KMS-11 (cell line): ENCODE results near the gene IGFBPL1.

Source experiments
- H2AFZ ChIP-seq: fragments of 200-600 bp; sonication (generic); 2 replicates; pipeline ENCODE4 v1.6.1; 2016; ENCODE audit warnings: antibody characterized with exemption, mixed run types, low read depth
- H3K27ac ChIP-seq: fragments of 200-600 bp; sonication (generic); 2 replicates; pipeline ENCODE4 v1.6.1; 2016; ENCODE audit warnings: mild to moderate bottlenecking, mixed run types
- H3K27me3 ChIP-seq: fragments of 200-600 bp; sonication (generic); 2 replicates; pipeline ENCODE4 v1.6.1; 2017; ENCODE audit warnings: mild to moderate bottlenecking, low read depth, mixed run types, moderate library complexity; ENCODE audit not compliant: insufficient read depth
- H3K36me3 ChIP-seq: fragments of 200-600 bp; sonication (generic); 2 replicates; pipeline ENCODE4 v1.6.1; 2017; ENCODE audit warnings: mild to moderate bottlenecking, mixed run types; ENCODE audit not compliant: insufficient read depth
- H3K4me1 ChIP-seq: fragments of 200-600 bp; sonication (generic); 2 replicates; pipeline ENCODE4 v1.6.1; 2016; ENCODE audit warnings: mild to moderate bottlenecking, low read depth, mixed run types; ENCODE audit not compliant: poor library complexity, severe bottlenecking
- H3K4me2 ChIP-seq: fragments of 200-600 bp; sonication (generic); 2 replicates; pipeline ENCODE4 v1.7.0; 2016; ENCODE audit warnings: mild to moderate bottlenecking, mixed run types
- H3K4me3 ChIP-seq: fragments of 200-600 bp; sonication (generic); IDR thresholded peaks from 2 replicates; pipeline ENCODE4 v1.6.1; 2017; ENCODE audit warnings: low read depth, low read length, mixed read lengths; ENCODE audit not compliant: insufficient read depth
- H3K79me2 ChIP-seq: fragments of 200-600 bp; sonication (generic); 2 replicates; pipeline ENCODE4 v1.6.1; 2016; ENCODE audit warnings: low read depth, mixed run types; ENCODE audit not compliant: insufficient read depth
- H3K9ac ChIP-seq: fragments of 200-600 bp; sonication (generic); 2 replicates; pipeline ENCODE4 v1.6.1; 2016; ENCODE audit warnings: mild to moderate bottlenecking, mixed run types
- H4K20me1 ChIP-seq: fragments of 200-600 bp; sonication (generic); 2 replicates; pipeline ENCODE4 v1.6.1; 2016; ENCODE audit warnings: mild to moderate bottlenecking, mixed run types; ENCODE audit not compliant: insufficient read depth
- TF ChIP-seq, protein P1 (sequence below): fragments of 200-600 bp; sonication (generic); conservative IDR thresholded peaks from 2 replicates; pipeline ENCODE4 v1.6.1; 2017; ENCODE audit warnings: low read depth, mild to moderate bottlenecking, antibody characterized with exemption, low read length, moderate library complexity, mixed read lengths

The IGFBPL1 gene

DNA sequence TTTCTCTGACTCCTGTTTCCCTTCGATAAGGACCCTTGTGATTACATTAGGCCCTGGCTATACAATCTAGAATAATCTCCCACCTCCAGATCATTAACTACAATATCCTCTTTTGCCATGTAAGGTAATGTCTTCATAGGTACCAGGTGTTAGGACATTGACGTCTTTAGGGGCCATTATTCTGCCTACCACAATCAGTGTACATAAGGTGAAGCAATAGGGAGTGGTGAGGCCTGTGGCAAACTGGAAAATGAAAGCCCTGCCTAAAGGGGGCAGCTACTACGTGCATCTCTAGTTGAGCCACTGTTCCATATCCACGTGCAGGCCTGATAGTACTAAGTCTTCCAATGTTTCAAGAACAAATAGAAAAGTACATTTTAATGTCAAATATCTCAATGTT lies 36.5 kb downstream of the IGFBPL1 start:
- Histone ChIP-seq H3K36me3 (no peaks in the 10 kb centered on the region), H2AFZ (no peak overlapping the region)

DNA sequence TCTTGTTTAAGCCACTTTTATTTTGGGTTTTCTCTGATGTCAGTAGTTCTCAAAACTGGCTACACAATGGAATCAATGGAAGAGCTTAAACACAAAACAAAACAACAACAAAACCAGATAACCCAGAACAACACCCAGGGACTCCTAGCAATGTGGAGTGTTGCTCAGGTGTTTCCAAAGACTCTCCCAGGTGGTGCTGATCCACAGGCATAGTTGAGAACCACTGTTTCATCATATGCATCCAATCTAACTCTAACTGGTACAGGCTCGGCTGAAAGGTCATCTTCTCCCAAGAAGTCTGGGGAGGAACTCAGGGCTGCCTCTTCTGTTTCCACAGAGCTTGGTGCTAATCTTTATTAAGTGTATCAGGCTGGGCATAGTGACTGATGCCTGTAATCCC lies 37.2 kb downstream of the IGFBPL1 start:
- no peaks in the 10 kb centered on the region for H4K20me1 ChIP-seq
- no peaks in the 10 kb centered on the region for H3K79me2 ChIP-seq
- no peaks in the 10 kb centered on the region for H3K27me3 ChIP-seq
- H3K36me3 ChIP-seq = no peaks in the 10 kb centered on the region
- no peak overlapping the region for H3K4me3 ChIP-seq
- no peak overlapping the region for H3K9ac ChIP-seq
- H2AFZ ChIP-seq = no peak overlapping the region
- TF ChIP-seq, protein P1, sequence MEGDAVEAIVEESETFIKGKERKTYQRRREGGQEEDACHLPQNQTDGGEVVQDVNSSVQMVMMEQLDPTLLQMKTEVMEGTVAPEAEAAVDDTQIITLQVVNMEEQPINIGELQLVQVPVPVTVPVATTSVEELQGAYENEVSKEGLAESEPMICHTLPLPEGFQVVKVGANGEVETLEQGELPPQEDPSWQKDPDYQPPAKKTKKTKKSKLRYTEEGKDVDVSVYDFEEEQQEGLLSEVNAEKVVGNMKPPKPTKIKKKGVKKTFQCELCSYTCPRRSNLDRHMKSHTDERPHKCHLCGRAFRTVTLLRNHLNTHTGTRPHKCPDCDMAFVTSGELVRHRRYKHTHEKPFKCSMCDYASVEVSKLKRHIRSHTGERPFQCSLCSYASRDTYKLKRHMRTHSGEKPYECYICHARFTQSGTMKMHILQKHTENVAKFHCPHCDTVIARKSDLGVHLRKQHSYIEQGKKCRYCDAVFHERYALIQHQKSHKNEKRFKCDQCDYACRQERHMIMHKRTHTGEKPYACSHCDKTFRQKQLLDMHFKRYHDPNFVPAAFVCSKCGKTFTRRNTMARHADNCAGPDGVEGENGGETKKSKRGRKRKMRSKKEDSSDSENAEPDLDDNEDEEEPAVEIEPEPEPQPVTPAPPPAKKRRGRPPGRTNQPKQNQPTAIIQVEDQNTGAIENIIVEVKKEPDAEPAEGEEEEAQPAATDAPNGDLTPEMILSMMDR = no peak
- H3K4me1 ChIP-seq = no peaks in the 10 kb centered on the region
- no peak overlapping the region for H3K4me2 ChIP-seq
- H3K27ac ChIP-seq = no peak overlapping the region

More for the DNA sequence above, 36.5 kb downstream of the IGFBPL1 start:
- no peak overlapping the region for H3K27ac ChIP-seq
- H4K20me1 ChIP-seq = no peaks in the 10 kb centered on the region
- no peak overlapping the region for H3K9ac ChIP-seq
- H3K4me2 ChIP-seq = no peak overlapping the region
- H3K4me1 ChIP-seq = no peaks in the 10 kb centered on the region
- no peaks in the 10 kb centered on the region; the same call in 1 of the 2 replicates for H3K79me2 ChIP-seq
- no peaks in the 10 kb centered on the region for H3K27me3 ChIP-seq
- TF ChIP-seq, protein P1 = no peak
- no peak overlapping the region for H3K4me3 ChIP-seq

DNA sequence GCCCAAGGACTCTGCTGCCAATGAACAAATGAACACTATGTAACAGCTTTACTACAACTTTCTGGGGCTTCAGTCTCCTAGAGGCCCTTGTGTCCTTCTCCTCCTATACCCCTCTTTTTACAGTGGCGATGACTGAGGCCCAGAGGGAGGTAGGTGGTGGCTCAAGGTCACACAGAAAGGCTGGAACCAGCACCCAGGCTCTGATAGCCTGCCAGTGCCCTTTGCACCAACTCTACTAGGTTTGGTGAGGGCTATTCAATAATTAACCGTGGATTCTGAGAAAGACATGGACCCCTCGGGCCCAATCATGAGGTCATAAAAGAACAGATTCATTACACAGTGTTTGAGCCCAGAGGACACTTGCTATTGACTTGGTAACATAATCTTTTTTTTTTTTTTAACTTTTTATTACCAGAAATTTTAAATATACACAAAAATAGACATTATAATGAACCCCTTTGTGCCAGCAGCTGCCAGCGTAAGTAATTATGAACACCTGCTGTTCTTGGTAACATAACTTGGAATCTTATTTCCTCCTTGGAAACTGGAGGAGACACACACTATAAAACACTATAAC lies 37.8 kb downstream of the IGFBPL1 start:
- Histone ChIP-seq H3K4me2 (no peak overlapping the region), H3K27ac (no peak overlapping the region), H4K20me1 (no peaks in the 10 kb centered on the region), H3K4me3 (no peak overlapping the region), H3K36me3 (no peaks in the 10 kb centered on the region), H3K79me2 (no peaks in the 10 kb centered on the region), H3K9ac (no peak overlapping the region), H3K27me3 (no peaks in the 10 kb centered on the region), H3K4me1 (no peaks in the 10 kb centered on the region), H2AFZ (no peak overlapping the region)
- TF ChIP-seq, protein P1 = no peak

- no peak overlapping the region for H3K4me2 ChIP-seq
Observed at GRCh38 chr9:38385896-38386295, 38.4 kb downstream of the IGFBPL1 start.

More at GRCh38 chr9:38385896-38386295, 38.4 kb downstream of the IGFBPL1 start:
- Histone ChIP-seq H3K27me3 (no peaks in the 10 kb centered on the region), H3K9ac (no peak overlapping the region), H3K27ac (no peak overlapping the region), H3K79me2 (no peaks in the 10 kb centered on the region), H3K4me3 (no peak overlapping the region), H4K20me1 (no peaks in the 10 kb centered on the region), H2AFZ (no peak overlapping the region), H3K36me3 (no peaks in the 10 kb centered on the region), H3K4me1 (no peaks in the 10 kb centered on the region)
- TF ChIP-seq, protein P1 = no peak
